HepG2 (cell line): ENCODE results near the gene TPRN. TPM values are rescaled to one million over a fixed set of nuclear protein-coding genes. Genes with fewer than 3 reads are reported as not detected.

Experiments
- ARNT2 ChIP-seq: sonication (generic); formaldehyde crosslinking; IDR thresholded peaks from 2 replicates; pipeline ENCODE4 v1.8.0; 2022; ENCODE audit warnings: mild to moderate bottlenecking, low read depth, missing genetic modification reagents, moderate library complexity
- CERS6 ChIP-seq: sonication (generic); formaldehyde crosslinking; IDR thresholded peaks from 2 replicates; pipeline ENCODE4 v1.5.0; 2020; ENCODE audit warnings: missing genetic modification reagents
- GPN1 ChIP-seq: sonication (generic); formaldehyde crosslinking; IDR thresholded peaks from 2 replicates; pipeline ENCODE4 v1.5.1; 2020; ENCODE audit warnings: missing genetic modification reagents, borderline replicate concordance
- NFAT5 ChIP-seq: sonication (generic); formaldehyde crosslinking; IDR thresholded peaks from 2 replicates; pipeline ENCODE4 v1.4.0; 2020; ENCODE audit warnings: missing genetic modification reagents
- NR1H2 ChIP-seq: sonication (generic); formaldehyde crosslinking; IDR thresholded peaks from 2 replicates; pipeline ENCODE4 v1.8.1; 2022; ENCODE audit warnings: low read depth, missing genetic modification reagents, borderline replicate concordance
- NR2C2 ChIP-seq: sonication (generic); formaldehyde crosslinking; IDR thresholded peaks from 2 replicates; pipeline ENCODE4 v1.4.0; 2020; ENCODE audit warnings: missing genetic modification reagents, mild to moderate bottlenecking, moderate library complexity, borderline replicate concordance
- PREB ChIP-seq: sonication (generic); formaldehyde crosslinking; IDR thresholded peaks from 2 replicates; pipeline ENCODE4 v1.4.0; 2020; ENCODE audit warnings: missing genetic modification reagents
- RBFOX2 ChIP-seq: fragments of 200-400 bp; formaldehyde crosslinking; IDR thresholded peaks from 2 replicates; pipeline ENCODE4 v1.6.1; 2017; ENCODE audit warnings: low read depth, mild to moderate bottlenecking, low read length
- RFX1 ChIP-seq: fragments of 450-650 bp; IDR thresholded peaks from 2 replicates; pipeline ENCODE4 v1.6.1; 2017
- TFDP2 ChIP-seq: sonication (generic); formaldehyde crosslinking; IDR thresholded peaks from 2 replicates; pipeline ENCODE4 v1.4.0; 2020; ENCODE audit warnings: missing genetic modification reagents
- ZNF280B ChIP-seq: sonication (generic); formaldehyde crosslinking; IDR thresholded peaks from 2 replicates; pipeline ENCODE4 v1.5.0; 2020; ENCODE audit warnings: missing genetic modification reagents, mild to moderate bottlenecking, borderline replicate concordance
- ZNF414 ChIP-seq: sonication (generic); formaldehyde crosslinking; IDR thresholded peaks from 2 replicates; pipeline ENCODE4 v1.5.0; 2020; ENCODE audit warnings: missing genetic modification reagents
- ZNF703 ChIP-seq: sonication (generic); formaldehyde crosslinking; IDR thresholded peaks from 2 replicates; pipeline ENCODE4 v1.5.1; 2020; ENCODE audit warnings: missing genetic modification reagents, mild to moderate bottlenecking, moderate library complexity, borderline replicate concordance
- ZNF761 ChIP-seq: sonication (generic); formaldehyde crosslinking; conservative IDR thresholded peaks from 2 replicates; pipeline ENCODE4 v1.4.0; 2020; ENCODE audit warnings: mild to moderate bottlenecking, missing genetic modification reagents
- ZNF788 ChIP-seq: sonication (generic); formaldehyde crosslinking; IDR thresholded peaks from 2 replicates; pipeline ENCODE4 v1.5.0; 2020; ENCODE audit warnings: mild to moderate bottlenecking, missing genetic modification reagents, borderline replicate concordance
- polyA plus RNA-seq, 8 experiments: library from polyadenylated mRNA; depleted of rRNA in 3 of 8; stranded (reverse) in 7 of 8; unstranded in 1 of 8; fragments of >200 nt; fragmentation: Illumina TruSeq in 4 of 8; extraction: Trizol in 4 of 8; gene quantifications; 2 replicates each; pipeline versions ENCODE4 v1.2.1 to v1.2.3, GENCODE V29; 2011 to 2016; ENCODE audit warnings: low read depth in 4 of 8, missing spikeins in 1 of 8, mixed read lengths in 1 of 8; ENCODE audit not compliant: insufficient read depth in 1 of 8
- total RNA-seq, 5 experiments: library from RNA; depleted of rRNA; stranded (reverse); fragments of >200 nt; fragmentation: Illumina TruSeq; extraction: Trizol; gene quantifications; 2 replicates each; pipeline ENCODE4 v1.2.3, GENCODE V29; 2016; ENCODE audit warnings: low read depth in 1 of 5

The TPRN gene
- total and polyA plus RNA-seq, 2 of the 13 experiments (the other 11 are each of a cell fraction or from before 2014, with no cell fraction given): 10.1 to 19.2 TPM

GRCh38 chr9:137201205-137201868, 796 bp upstream of the TPRN start (continued):
- no peak for TF ChIP-seq CERS6 (CRISPR knock-in tag)
- no peak for TF ChIP-seq NR2C2 (CRISPR knock-in tag)
- TF ChIP-seq NR1H2: no peak
- TF ChIP-seq ZNF788: 0 out of 2 replicates have a peak, but pooled peaks have one; percentile 6
- TF ChIP-seq PREB: no peak
- no peak for TF ChIP-seq GPN1 (CRISPR knock-in tag)
- TF ChIP-seq ZNF414 (CRISPR knock-in tag): peak; percentile 12; the same call in 1 of the 2 replicates
- TF ChIP-seq ZNF761 (CRISPR knock-in tag): 0 out of 2 replicates have a peak, but pooled peaks have one; percentile 26
- TF ChIP-seq ZNF280B: 0 out of 2 replicates have a peak, but pooled peaks have one; percentile 8
- 0 out of 2 replicates have a peak, but pooled peaks have one; percentile 6 for TF ChIP-seq ZNF703
- no peak for TF ChIP-seq NFAT5 (CRISPR knock-in tag)
- no peak for TF ChIP-seq RFX1
- no peak; the same call in 1 of the 2 replicates for TF ChIP-seq ARNT2 (CRISPR knock-in tag)
- no peak for TF ChIP-seq TFDP2
- TF ChIP-seq RBFOX2: no peak
